MCF 10A (cell line): ENCODE measurements around the gene OOSP4A. TPM values are rescaled to one million over a fixed set of nuclear protein-coding genes. Genes with fewer than 3 reads are reported as not detected.
"Not testable (repeated sequence)": the region's sequence is repeated elsewhere in the genome, so short reads cannot be mapped to it uniquely, and the experiment has no call there.

ENCODE experiments used
- BruUV-seq: library from RNA; stranded (reverse); fragments of 400-500 nt; replicated peaks from 2 replicates; lab custom pipeline; 2021; lab: Mats Ljungman, UMichigan
- CTCF ChIA-PET: fragments of 300-600 bp; sonication (Branson Sonifier 250); formaldehyde crosslinking; extraction: SDS; loops from one replicate; lab custom pipeline; 2021; ENCODE audit warnings: antibody characterized with exemption, inconsistent platforms; lab: Yijun Ruan, JAX
- POLR2A ChIA-PET: fragments of 300-600, 350-650 bp; sonication (Branson Sonifier 250); formaldehyde crosslinking; extraction: SDS; loops from one replicate; lab custom pipeline; 2020; ENCODE audit warnings: antibody characterized with exemption, inconsistent platforms; lab: Yijun Ruan, JAX
- DNase-seq: peaks from one replicate; pipeline ENCODE4 v3.0.0-alpha.2; 2018; ENCODE audit not compliant: unreplicated experiment
- H3K27ac Mint-ChIP-seq: one replicate; pipeline ENCODE4 v1.8.0; 2022; ENCODE audit warnings: mild to moderate bottlenecking, low read depth, mixed read lengths; ENCODE audit not compliant: unreplicated experiment
- H3K27me3 Mint-ChIP-seq: one replicate; pipeline ENCODE4 v1.8.0; 2022; ENCODE audit warnings: mixed read lengths; ENCODE audit not compliant: insufficient read depth, unreplicated experiment
- H3K36me3 Mint-ChIP-seq: one replicate; pipeline ENCODE4 v1.8.0; 2022; ENCODE audit warnings: mild to moderate bottlenecking, moderate library complexity, mixed read lengths; ENCODE audit not compliant: insufficient read depth, unreplicated experiment
- H3K4me1 Mint-ChIP-seq: one replicate; pipeline ENCODE4 v1.8.0; 2022; ENCODE audit warnings: mixed read lengths; ENCODE audit not compliant: insufficient read depth, unreplicated experiment
- H3K4me3 Mint-ChIP-seq: one replicate; pipeline ENCODE4 v1.8.0; 2022; ENCODE audit warnings: mild to moderate bottlenecking, moderate library complexity, mixed read lengths; ENCODE audit not compliant: unreplicated experiment
- H3K9me3 Mint-ChIP-seq: one replicate; pipeline ENCODE4 v1.8.0; 2022; ENCODE audit warnings: mixed read lengths; ENCODE audit not compliant: unreplicated experiment
- intact Hi-C: fragments of 100-400 bp; cut with micrococcal nuclease; formaldehyde crosslinking; loops from 2 replicates; pipeline ENCODE4 v1.14.1; 2022
- total RNA-seq: library from RNA; stranded (reverse); gene quantifications from 2 replicates; pipeline ENCODE4 v1.2.3, GENCODE V29; 2022
- TF ChIP-seq, protein P1 (sequence below): fragments of 200-600 bp; IDR thresholded peaks from one replicate; pipeline ENCODE4 v1.8.0; 2022; ENCODE audit warnings: antibody characterized with exemption, mild to moderate bottlenecking; ENCODE audit not compliant: unreplicated experiment

OOSP4A gene
- total RNA-seq, 1 experiment from 2014 or later, result not detected

DNA sequence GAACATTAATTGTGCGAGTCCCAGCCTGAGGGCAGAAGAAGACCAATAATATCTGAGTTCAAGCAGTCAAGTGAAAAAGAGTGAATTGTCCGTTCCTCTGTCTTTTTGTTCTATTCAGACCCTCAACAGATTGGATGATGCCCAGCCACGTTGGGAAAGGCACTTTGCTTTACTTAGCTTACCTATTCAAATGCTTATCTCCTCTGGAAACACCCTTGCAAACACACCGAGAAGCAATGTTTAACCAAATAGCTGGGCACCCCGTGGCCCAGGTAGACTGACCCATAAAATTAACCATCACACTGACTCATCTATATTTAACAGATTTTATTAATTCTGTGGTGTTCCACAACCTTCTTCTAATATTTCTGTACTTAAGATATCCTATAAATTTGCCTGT is 9.3 kb downstream of the OOSP4A start:
- Mint-ChIP-seq H3K4me3 (no peak overlapping the region), H3K4me1 (no peaks in the 10 kb centered on the region), H3K9me3 (no peaks in the 10 kb centered on the region), H3K27ac (no peak overlapping the region), H3K36me3 (no peaks in the 10 kb centered on the region), H3K27me3 (peaks cover 3% of the 10 kb centered on the region)
- DNase-seq, result no peak
- BruUV-seq, result no TSS peak
- ChIA-PET CTCF (interaction anchor here (0.7 kb wide), 1 partner anchor 13 kb away, joined by 3 read pairs; no protein-coding TSS in a partner anchor), POLR2A (no interaction called here)
- TF ChIP-seq, protein P1, sequence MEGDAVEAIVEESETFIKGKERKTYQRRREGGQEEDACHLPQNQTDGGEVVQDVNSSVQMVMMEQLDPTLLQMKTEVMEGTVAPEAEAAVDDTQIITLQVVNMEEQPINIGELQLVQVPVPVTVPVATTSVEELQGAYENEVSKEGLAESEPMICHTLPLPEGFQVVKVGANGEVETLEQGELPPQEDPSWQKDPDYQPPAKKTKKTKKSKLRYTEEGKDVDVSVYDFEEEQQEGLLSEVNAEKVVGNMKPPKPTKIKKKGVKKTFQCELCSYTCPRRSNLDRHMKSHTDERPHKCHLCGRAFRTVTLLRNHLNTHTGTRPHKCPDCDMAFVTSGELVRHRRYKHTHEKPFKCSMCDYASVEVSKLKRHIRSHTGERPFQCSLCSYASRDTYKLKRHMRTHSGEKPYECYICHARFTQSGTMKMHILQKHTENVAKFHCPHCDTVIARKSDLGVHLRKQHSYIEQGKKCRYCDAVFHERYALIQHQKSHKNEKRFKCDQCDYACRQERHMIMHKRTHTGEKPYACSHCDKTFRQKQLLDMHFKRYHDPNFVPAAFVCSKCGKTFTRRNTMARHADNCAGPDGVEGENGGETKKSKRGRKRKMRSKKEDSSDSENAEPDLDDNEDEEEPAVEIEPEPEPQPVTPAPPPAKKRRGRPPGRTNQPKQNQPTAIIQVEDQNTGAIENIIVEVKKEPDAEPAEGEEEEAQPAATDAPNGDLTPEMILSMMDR, result no peak
- intact Hi-C loops, result no loop called here

DNA sequence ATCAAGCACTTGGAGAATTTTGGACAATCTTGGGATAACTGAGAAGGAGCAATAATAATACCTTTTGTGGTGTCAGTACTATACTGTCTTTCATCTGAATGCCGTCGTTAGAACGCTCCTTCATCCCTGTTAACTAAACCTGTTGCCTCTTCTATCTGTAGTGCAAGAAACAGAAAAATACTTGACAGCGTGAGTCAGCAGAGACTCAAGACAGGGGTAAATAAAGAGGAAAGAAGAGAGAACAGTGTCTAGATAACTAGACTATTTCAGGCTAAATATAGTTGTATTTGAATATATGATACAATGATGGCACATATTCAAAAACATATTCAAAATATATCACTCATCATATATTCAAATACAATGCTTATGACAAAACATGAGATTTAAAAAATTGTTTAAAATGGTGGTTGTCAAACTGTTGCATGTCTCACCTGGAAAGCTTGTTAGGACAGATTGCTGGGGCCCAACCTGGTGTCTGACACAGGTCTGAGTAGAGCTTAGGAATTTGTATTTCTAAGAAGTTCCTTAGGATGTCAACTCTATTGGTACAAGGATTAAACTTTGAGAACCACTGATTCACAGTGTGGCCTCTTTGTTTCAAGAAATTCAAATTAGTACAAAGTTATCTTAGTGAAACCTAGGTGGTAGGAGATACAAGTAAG is 17.4 kb downstream of the OOSP4A start:
- H3K36me3 Mint-ChIP-seq, result no peaks in the 10 kb centered on the region
- H3K9me3 Mint-ChIP-seq, result no peaks in the 10 kb centered on the region
- POLR2A ChIA-PET, result no interaction called here
- intact Hi-C loops, result no loop called here
- no peak overlapping the region for H3K27ac Mint-ChIP-seq
- TF ChIP-seq, protein P1, result no peak
- CTCF ChIA-PET, result interaction anchor here (0.7 to 0.9 kb wide), 2 partner anchors 11 to 336 kb away, joined by 3 read pairs; no protein-coding TSS in a partner anchor
- no peak overlapping the region for H3K4me3 Mint-ChIP-seq
- BruUV-seq, result no TSS peak
- H3K27me3 Mint-ChIP-seq, result peaks cover 44% of the 10 kb centered on the region
- no peaks in the 10 kb centered on the region for H3K4me1 Mint-ChIP-seq
- no peak for DNase-seq

DNA sequence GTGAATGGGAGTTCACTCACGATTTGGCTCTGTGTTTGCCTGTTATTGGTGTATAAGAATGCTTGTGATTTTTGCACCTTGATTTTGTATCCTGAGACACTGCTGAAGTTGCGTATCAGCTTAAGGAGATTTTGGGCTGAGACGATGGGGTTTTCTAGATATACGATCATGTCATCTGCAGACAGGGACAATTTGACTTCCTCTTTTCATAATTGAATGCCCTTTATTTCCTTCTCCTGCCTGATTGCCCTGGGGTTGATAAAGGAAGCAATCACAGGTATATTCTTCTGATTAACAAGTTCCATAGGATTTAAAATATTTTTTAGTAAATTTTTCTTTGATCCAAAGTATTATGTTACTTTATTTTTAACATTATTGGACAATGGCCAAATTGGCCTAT is 18.2 kb downstream of the OOSP4A start:
- H3K27ac Mint-ChIP-seq, DNase-seq, BruUV-seq, H3K36me3 Mint-ChIP-seq, H3K4me3 Mint-ChIP-seq, H3K9me3 Mint-ChIP-seq, POLR2A ChIA-PET, intact Hi-C loops, CTCF ChIA-PET, H3K4me1 Mint-ChIP-seq: not testable (repeated sequence)
- H3K27me3 Mint-ChIP-seq, result peaks cover 44% of the 10 kb centered on the region

DNA sequence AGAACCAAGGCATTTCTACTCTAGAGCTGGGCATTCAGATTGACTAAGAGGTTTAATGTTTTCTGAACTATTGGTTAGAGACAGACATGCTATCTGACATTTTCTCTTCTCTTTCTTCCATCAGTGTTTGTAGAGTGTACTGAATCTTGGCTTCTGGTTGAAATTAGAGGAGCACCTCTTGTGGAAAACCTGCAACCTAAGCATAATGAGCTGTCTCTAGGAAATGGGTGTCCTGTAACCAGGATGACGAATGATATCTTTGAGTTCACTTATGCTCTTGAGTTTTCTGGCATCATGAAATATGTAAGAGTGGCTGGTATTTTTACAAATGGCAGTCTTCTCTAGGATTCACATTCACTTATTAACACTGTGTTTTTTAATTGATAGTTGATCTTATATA is 19.4 kb downstream of the OOSP4A start:
- H3K9me3 Mint-ChIP-seq, result no peaks in the 10 kb centered on the region
- no peak overlapping the region for H3K4me3 Mint-ChIP-seq
- BruUV-seq, result no TSS peak
- no peak overlapping the region for H3K27ac Mint-ChIP-seq
- H3K27me3 Mint-ChIP-seq, result peaks cover 40% of the 10 kb centered on the region
- ChIA-PET CTCF (interaction anchor here (0.6 to 1.1 kb wide), 3 partner anchors 31 to 381 kb away, joined by 3 to 5 read pairs (median 4); no protein-coding TSS in a partner anchor), POLR2A (no interaction called here)
- no peaks in the 10 kb centered on the region for H3K4me1 Mint-ChIP-seq
- no peak for DNase-seq
- H3K36me3 Mint-ChIP-seq, result no peaks in the 10 kb centered on the region
- intact Hi-C loops, result no loop called here
- TF ChIP-seq, protein P1, result no peak
